Activated CD8-positive, alpha-beta memory T cell treated with anti-CD3 and anti-CD28 coated beads for 36 hours (primary cell): ENCODE data around the gene MYLK3. TPM values are rescaled to one million over a fixed set of nuclear protein-coding genes. Genes with fewer than 3 reads are reported as not detected.

Experiments
- CTCF ChIA-PET: fragments of 350-600 bp; sonication (Branson Sonifier 250); formaldehyde crosslinking; loops from one replicate; lab custom pipeline; 2021; ENCODE audit warnings: antibody characterized with exemption; lab: Charles Lee
- POLR2A ChIA-PET: fragments of 350-600 bp; sonication (Branson Sonifier 250); formaldehyde crosslinking; loops from one replicate; lab custom pipeline; 2021; ENCODE audit warnings: antibody characterized with exemption; lab: Charles Lee
- total RNA-seq, 2 experiments: library from RNA; stranded (reverse); gene quantifications; one replicate each; pipeline ENCODE4 v1.2.3, GENCODE V29; 2021

Gene MYLK3
- total RNA-seq, 2 experiments from 2014 or later = 0.30 to 0.52 TPM

GRCh38 chr16:46662123-46662522 is 86.0 kb downstream of the MYLK3 start:
- ChIA-PET CTCF (interaction anchor here (2.6 kb wide), 1 partner anchor 11 kb away, joined by 9 read pairs; no protein-coding TSS in a partner anchor), POLR2A (no interaction called here)

- ChIA-PET CTCF (interaction anchor here (1.4 kb wide), 1 partner anchor 14 kb away, joined by 3 read pairs; no protein-coding TSS in a partner anchor), POLR2A (no interaction called here)
These were observed 89.2 kb downstream of the MYLK3 start for GRCh38 chr16:46658925-46659324.

Other genes starting within 250 kb of the MYLK3 start
- 10 to 100 TPM; 40.1 to 42.2 TPM for gene SHCBP1, start 127.0 kb downstream of the MYLK3 start, total RNA-seq
- gene VPS35, start 59.2 kb downstream of the MYLK3 start, total RNA-seq = 100 to 1,000 TPM in 1 of 2 experiments, 10 to 100 TPM in 1; 95.1 to 100 TPM
- 10 to 100 TPM; 53.0 to 54.6 TPM for gene ORC6, start 58.7 kb downstream of the MYLK3 start, total RNA-seq
- gene C16orf87, start 82.8 kb upstream of the MYLK3 start, total RNA-seq = 10 to 100 TPM; 21.6 to 23.0 TPM
- gene GPT2, start 136.0 kb upstream of the MYLK3 start, total RNA-seq = 10 to 100 TPM; 31.6 to 33.4 TPM
- 10 to 100 TPM; 84.7 to 88.1 TPM for gene DNAJA2, start 225.3 kb upstream of the MYLK3 start, total RNA-seq